ENCODE results near the gene CCND1. TPM values are rescaled to one million over a fixed set of nuclear protein-coding genes. Genes with fewer than 3 reads are reported as not detected.

The CCND1 gene
- total RNA-seq, 1 donor from 2014 or later, result 533 TPM

DNA sequence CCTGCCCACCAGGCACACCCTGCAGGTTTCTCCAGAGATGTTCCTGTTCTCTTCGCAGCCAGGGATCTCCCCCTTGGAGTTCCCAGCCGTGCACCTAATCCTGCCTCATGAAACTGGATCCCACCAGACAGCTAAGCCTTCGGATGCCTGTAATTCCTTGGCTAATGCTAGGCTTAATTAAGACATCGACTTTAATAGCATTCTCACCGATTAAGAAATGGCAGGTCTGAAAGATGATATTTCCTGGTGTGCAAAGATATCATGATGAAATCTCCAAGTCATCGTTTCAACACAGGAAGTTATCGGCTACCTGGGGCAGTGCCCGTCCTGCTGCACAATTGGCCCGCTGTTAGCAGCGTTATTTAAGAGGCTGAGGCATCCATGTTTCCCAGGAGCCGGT lies 41.5 kb upstream of the CCND1 start:
- TF ChIP-seq, protein P1, sequence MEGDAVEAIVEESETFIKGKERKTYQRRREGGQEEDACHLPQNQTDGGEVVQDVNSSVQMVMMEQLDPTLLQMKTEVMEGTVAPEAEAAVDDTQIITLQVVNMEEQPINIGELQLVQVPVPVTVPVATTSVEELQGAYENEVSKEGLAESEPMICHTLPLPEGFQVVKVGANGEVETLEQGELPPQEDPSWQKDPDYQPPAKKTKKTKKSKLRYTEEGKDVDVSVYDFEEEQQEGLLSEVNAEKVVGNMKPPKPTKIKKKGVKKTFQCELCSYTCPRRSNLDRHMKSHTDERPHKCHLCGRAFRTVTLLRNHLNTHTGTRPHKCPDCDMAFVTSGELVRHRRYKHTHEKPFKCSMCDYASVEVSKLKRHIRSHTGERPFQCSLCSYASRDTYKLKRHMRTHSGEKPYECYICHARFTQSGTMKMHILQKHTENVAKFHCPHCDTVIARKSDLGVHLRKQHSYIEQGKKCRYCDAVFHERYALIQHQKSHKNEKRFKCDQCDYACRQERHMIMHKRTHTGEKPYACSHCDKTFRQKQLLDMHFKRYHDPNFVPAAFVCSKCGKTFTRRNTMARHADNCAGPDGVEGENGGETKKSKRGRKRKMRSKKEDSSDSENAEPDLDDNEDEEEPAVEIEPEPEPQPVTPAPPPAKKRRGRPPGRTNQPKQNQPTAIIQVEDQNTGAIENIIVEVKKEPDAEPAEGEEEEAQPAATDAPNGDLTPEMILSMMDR (conservative IDR thresholded peaks at IDR 0.05; ENCODE audit: low read depth, low read length), result no peak
- DNase-seq (ENCODE audit: low read depth), result no peak
- H3K4me3 ChIP-seq (ENCODE audit: low read depth, low read length), result no peak overlapping the region

DNA sequence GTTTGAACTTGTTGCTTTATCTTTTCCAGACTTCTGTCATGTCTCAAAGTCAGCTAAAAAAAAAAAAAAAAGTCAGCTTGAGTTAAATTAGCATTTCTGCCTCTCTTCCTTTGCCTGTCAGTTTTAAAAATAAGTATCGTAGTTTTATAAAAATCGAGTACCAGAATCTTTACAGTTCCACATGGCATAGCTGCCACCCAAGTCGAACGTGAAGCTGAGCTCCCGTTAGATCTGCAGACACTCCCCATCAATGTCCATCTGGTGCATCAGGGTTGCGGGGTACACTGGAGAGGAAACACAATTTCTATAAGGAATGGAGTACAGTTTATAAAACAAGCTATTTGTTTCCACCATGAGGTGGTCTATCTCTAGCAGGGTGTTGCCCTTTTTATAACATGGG lies 41.0 kb upstream of the CCND1 start:
- no peak for DNase-seq (ENCODE audit: low read depth)
- no peak overlapping the region for H3K4me3 ChIP-seq (ENCODE audit: low read depth, low read length)

DNA sequence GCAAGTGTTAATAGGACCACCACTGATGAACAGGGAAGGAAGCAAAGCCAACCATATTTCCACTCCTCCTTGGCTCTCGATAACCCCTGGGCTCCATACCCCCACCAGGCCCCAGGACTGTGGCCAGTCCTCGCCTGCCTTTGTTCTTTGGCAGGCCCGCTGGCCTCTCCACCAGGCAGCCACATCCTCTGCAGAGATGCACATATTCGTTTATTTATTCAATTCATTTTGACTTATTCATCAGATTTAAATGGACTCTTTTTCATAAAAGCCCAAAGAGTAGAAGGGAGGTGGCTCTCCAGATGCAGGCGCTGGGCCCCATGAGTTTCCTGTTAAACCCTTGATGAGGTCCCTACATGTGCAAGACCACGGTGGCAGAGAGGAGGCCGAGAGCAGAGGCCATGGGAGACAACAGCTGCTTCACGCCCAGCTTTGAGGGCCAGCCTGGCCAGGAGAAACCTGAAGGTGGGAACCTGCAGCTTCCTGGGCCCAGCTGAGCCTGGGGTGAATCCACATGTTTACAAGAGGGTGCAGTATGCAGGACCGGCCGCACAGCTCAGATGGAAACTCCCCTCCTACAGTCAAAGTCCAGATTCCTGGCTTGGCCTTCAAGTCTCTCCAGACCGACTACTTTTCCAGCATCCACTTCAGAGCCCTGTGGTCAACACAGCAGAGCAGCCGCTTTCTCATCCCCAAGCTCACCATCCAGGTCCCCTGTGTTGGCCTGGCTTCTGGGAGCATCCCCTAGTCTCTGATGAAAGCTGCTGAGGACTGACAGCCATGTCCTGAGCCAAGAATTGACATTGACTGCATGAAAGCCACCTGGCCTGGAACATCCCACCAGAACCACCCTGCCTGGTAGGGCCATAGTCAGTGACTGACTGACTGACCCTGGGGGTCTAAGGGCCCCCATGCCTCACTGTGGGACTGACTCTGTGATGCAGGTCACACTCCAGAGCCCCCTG lies 39.7 kb upstream of the CCND1 start:
- H3K4me3 ChIP-seq (ENCODE audit: low read depth, low read length), result no peak overlapping the region
- TF ChIP-seq, protein P1 (conservative IDR thresholded peaks at IDR 0.05; ENCODE audit: low read depth, low read length), result no peak
- no peak for DNase-seq (ENCODE audit: low read depth)

More for the DNA sequence above, 41.0 kb upstream of the CCND1 start:
- TF ChIP-seq, protein P1 (conservative IDR thresholded peaks at IDR 0.05; ENCODE audit: low read depth, low read length), result no peak

DNA sequence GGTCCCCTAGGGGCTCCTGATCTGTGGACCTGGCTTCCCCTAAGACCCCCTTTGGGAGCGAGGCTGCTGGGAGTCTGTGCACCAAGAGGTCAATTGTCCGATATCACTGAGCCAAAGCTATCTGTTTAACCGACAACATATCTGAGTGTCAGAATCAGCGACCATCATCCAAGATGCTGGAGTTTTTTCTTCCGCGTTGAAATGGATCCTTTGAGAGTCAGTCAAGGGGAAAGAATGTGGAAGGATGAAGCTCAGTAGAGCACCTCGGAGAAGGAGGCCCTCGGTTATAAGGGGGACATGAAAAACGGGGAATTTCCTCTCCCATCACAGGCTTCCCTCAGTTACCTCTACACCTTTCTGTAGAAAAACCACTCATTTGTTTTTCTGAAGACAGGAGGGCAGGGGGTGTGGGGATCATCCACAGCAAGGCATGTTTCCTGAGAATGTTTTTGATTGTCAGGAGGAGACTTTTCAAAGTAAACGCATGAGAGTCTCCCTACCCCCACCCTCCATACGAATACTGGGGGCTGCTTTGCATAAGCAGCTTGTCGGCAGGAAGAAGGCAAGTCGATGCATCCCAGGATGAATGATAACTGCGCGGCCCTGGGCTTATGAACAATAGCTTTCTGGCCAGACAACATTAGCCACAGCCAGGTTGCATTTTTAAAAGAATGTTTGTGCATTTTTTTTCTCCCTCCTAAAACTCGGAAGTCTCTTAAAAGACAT lies 37.7 kb upstream of the CCND1 start:
- no peak for DNase-seq (ENCODE audit: low read depth)
- H3K4me3 ChIP-seq (ENCODE audit: low read depth, low read length), result no peak overlapping the region
- TF ChIP-seq, protein P1 (conservative IDR thresholded peaks at IDR 0.05; ENCODE audit: low read depth, low read length), result no peak

DNA sequence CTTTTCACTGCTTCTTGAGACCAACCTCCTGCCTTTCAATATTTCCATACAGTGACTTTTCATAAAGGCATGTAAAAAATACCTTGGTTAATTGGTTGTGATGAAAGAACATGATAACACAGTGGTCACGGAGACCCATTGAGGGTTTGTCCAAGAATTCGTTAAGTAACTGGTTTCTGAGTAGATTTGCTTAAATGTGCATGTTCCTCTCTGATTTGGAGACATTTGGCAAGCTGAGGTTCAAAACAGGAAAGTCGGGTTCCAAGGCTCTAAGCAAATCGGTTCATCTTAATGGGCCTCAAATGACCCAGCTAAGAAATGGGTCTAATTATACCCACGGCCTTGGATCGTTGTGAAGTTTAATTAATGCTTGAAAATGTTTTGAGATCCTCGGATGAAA lies 36.9 kb upstream of the CCND1 start:
- no peak for DNase-seq (ENCODE audit: low read depth)
- TF ChIP-seq, protein P1 (conservative IDR thresholded peaks at IDR 0.05; ENCODE audit: low read depth, low read length), result no peak
- H3K4me3 ChIP-seq (ENCODE audit: low read depth, low read length), result no peak overlapping the region

DNA sequence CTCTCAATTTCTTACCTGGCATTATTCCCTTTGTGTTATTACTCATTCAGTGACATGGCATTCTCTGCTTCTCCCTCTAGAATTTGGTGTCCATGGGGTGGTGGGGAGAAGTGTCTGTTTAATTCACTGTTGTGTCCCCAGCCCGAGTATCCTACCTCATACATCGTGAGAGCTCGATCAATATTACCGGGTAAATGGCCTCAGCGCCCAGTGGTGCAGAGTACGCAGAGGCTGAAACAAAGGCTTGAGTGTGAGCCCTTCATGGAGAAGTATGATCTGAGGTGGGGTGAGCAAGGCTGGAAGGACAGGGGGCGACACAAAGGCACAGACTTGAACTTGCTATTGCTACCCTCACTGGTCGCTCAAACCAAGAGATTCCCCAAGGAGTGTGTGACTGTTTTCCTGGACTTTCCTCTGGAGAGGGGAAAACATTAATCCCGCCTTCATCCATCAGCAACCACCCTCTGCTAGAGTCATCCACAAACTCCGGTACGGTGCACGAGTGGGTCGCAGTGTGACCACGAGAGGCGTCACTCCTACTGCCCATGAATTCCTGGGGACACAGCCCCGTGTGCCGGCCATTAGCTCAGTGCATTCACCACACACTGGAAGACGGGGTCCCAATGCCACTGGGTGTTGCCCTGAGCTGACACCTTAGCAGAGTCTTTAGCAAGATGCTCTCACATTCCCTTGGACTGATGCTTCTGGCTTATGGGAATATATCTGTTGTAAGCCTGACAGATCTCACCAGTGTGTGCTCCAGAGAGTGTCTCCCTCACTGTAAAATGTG lies 35.0 kb upstream of the CCND1 start:
- TF ChIP-seq, protein P1 (conservative IDR thresholded peaks at IDR 0.05; ENCODE audit: low read depth, low read length), result no peak
- H3K4me3 ChIP-seq (ENCODE audit: low read depth, low read length), result no peak overlapping the region
- DNase-seq (ENCODE audit: low read depth), result no peak

All from epithelial cell of proximal tubule (primary cell).